ENCODE results near the gene ZNF385D.
"Not testable (repeated sequence)": the region's sequence is repeated elsewhere in the genome, so short reads cannot be mapped to it uniquely, and the experiment has no call there.

ZNF385D gene

DNA sequence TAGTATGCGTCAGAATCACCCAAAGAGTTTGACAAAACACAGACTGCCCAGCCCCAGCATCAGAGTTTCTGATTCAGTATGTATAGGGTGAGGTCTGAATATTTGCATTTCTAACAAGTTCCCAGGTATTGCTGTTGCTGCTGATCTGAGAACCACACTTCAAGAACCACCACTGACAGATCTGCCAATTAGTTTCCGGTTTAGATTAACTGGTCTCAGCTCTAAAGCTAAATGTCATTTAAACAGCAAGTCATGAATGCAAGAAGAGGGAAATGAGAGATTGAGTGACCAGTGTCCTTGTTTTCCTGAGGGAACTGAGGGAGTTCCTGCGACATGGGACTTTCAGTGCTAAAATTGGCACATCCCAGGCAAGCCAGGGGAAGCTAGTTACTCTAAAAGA, 305.0 kb downstream of the ZNF385D start:
- DNase-seq (ENCODE audit: low read depth) = no peak

DNA sequence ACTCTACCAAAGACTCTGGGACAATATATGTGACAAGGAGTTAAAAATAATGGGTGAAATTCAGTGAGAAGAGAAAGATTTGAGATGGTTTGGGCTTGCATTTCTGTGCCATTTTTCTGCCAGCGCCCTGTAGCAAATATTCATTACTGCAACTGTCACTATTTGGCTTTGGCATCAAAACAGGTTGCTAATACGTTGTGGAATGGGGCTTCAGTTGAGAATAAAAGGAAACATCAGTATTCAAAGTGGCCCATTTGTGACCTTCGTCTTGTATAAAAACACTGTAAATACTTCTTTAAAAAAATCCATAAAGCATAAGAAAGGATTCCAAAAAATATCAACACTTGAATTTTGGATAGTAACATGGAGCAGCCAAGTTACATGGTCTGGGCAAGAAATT, 309.2 kb downstream of the ZNF385D start:
- DNase-seq (ENCODE audit: low read depth) = no peak

DNA sequence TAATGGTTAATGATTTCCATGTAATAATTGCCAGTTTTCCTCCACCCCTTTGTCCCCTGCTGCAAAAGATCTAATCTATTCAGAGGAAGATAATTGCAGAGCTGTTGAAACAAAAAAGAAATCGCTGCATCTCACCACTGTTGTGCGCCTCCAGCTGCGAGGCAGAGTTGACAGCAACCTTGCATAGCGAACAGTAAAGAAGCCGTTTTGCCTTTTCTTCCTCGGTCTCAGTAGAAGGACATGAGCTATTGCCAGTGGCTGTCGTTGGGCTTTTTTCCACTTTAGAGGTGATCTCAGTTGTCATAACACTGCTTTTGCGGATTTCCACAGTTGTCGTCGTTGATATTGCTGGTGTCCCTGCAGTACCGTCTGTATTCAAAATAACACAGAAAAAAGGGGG, 314.2 kb downstream of the ZNF385D start:
- DNase-seq (ENCODE audit: low read depth) = no peak

DNA sequence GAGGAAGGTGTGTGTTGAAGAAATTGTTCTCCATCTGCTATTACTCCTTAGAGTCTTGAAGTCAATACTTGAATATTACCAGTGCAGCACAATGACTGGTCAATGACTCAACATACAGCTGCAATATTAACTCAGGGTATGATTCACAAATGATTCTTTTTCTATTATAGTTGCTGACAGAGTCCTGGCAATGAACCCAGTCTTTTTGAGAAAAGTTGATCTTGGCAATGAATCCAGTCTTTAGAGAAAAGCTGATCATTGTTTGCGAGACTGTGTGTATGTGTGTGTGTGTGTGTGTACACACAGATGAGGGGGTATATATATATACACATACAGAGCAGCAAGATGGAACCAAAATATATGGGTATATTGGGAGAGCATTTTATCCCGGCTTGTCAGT, 315.1 kb downstream of the ZNF385D start:
- DNase-seq (ENCODE audit: low read depth) = peak; percentile 20

DNA sequence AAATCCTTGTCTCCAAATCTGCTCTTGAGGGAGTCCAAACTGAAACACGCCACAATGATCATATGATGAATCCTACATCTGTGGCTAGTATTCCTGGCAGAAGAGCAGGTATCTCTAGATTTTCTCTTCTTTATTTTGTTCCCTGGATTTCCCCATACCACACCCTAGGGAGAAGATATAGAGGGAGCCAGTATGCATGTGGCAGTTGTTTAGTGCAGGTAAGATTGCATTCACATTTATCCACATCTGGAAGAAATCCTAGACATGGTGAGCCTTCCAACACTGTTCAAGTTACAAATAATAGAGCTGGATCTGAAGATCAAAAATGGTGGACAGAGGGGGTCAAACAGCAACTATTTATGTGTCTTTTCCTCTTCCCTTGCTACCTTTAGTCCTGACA, 316.7 kb downstream of the ZNF385D start:
- no peak for DNase-seq (ENCODE audit: low read depth)

DNA sequence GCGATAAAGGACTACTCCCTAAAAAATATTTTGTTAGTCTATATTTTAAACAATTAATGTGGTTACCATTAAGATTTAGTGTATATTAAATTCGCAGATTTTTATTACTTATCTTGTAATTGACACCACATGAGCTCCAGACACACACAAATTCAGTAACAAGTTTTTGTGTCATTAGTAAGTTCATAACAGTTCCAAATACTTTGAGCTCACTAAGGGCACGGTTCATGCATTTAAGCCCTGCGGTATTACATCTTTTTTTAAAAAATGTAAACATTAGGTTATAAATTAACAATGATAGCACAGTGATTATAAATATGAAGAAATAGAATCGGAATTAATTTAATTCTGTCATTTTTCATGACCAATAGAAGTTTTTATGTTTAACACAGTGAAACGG, 317.3 kb downstream of the ZNF385D start:
- no peak for DNase-seq (ENCODE audit: low read depth)

DNA sequence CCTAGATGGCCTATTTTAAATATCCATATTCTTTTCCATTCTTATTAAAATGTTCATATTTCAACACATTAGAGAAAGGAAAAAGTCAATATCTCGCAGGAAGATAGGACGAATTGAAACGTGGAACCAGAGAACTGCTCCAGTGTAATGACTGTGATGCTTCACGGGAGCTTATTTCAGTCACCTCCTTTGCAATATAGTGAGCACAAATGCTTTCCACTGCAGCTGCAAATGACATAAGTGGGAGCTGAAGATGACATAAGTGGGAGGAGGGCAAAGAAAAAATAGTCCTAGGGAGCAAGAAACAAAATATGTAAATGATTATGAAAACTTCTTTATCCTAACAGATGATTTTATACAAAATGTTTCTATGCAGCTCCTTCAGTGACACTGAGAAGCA, 324.1 kb downstream of the ZNF385D start:
- no peak for DNase-seq (ENCODE audit: low read depth)

DNA sequence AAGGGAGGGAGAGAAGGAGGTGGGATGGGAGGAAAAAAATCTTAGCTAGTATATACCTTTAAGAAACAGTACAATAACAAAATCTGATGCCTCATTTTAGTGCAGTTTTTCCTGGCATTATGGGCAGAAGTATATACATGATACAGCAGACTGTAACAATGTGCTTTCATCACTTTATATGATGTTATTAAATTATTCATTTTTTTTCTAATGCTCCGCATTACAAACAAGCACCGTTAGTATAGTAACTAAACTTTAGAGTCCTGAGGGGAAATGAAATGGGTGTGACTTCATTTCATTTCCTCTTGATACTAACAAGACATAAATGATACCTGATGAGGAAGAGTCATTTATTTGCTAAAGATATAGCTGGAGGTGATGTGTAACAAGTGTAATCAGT, 325.3 kb downstream of the ZNF385D start:
- no peak for DNase-seq (ENCODE audit: low read depth)

DNA sequence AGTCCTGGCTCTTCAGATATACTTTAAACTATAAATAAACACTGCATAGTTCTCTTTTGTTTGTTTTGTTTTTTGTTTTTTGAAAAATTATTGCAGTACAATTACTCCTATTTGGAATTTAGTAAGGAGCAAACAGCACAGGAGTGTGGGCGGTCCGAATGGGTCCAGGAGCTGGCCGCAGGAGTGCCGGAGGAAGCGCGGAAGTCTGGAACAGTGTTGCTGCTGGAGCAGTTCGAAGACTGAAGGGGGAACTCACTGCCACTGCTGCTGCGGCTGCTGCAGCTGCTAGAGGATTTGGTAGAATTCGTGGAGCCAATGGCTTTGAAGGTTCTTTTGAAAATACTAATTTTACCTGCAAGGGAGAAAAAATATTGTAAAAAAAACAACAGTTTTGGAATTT, 329.9 kb downstream of the ZNF385D start:
- DNase-seq (ENCODE audit: low read depth) = no peak

DNA sequence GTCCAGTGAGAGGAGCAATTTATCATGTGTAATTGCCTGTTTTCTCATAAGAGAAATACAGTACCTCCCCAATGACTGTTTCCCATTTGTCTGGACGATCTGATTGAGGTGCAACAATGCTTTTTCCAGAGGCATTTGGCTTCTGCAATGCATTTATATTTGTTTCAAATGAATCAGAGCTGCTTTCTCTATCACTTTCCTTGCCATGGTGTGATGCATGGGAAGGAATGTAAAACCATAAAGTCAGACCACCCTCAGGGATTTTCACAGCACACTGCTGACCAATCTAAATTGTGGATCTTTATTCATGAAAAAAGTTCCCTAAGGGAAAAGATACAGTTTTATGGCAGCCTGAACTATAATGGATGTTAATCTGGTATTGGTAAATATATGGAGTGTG, 333.0 kb downstream of the ZNF385D start:
- no peak for DNase-seq (ENCODE audit: low read depth)

DNA sequence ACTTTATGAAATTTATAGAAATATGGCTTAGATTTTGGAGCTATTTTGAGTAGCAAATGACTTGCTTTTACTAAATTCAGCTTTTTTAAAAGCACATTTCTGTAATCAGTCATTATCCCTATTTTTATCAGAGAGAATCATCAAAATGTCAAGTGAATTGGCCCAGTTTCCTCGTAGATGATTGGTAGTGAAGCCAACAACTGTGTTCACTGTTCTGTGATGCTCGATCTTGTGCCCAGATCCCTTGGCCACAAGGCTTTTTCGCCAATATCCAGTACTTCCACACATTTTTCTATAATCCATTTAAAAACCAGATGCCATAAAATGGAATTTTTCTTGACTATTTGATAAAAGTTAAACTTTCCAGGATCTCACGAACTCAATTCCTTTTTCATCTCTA, 336.5 kb downstream of the ZNF385D start:
- no peak for DNase-seq (ENCODE audit: low read depth)

DNA sequence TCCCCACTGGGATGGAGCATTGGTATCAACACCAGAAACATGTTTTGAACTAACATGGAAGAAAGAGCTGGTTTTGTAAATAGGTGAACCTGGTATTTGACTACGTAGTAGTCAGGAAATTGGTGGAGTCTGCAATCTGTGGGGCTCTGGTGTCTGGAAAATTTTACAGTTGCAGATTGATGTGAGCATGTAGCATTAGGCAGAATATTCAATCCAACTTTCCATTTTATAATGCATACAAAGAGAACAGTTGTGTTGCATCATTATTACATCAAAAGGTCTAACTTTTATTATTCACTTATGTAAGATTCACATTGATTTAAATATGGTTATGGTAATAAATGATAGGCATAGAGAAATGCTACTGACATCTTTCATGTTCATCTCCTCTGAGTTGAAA, 340.0 kb downstream of the ZNF385D start:
- DNase-seq (ENCODE audit: low read depth) = no peak

DNA sequence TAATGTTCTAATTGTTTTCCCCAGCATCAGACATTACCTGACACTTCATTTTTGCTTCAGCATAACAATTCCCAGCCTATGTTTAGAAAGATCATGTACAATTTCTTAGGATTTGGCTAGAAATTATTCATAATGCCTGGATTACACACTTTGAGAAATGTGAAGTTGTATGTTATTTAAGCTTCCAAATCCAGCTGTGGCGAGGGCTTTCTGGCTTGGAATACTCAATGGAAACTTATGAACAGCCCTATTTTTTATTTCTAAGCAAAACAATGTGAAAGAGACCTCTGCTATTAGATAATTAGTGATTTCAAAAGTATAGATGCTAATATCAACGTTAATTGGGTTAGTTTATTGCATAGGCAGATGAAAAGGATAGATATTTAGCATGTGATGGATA, 341.6 kb downstream of the ZNF385D start:
- DNase-seq (ENCODE audit: low read depth) = no peak

DNA sequence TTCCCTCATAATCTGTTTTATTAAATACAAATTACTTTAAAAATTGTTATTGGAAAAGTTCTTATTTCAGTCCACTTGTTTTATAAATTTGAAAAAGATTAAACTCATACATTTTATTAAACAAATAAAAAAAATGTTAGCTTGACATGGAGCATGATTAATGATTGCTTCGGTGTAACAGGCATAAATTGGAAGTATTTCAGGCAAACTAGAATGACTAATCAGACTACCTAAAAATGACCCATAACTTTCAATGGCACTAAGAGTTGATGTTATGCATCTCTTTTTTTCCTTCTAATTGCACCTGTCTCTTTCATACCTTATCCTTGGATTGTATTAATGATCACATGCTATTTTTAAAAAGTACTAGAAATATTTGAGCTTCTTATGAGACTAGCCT, 343.3 kb downstream of the ZNF385D start:
- no peak for DNase-seq (ENCODE audit: low read depth)

DNA sequence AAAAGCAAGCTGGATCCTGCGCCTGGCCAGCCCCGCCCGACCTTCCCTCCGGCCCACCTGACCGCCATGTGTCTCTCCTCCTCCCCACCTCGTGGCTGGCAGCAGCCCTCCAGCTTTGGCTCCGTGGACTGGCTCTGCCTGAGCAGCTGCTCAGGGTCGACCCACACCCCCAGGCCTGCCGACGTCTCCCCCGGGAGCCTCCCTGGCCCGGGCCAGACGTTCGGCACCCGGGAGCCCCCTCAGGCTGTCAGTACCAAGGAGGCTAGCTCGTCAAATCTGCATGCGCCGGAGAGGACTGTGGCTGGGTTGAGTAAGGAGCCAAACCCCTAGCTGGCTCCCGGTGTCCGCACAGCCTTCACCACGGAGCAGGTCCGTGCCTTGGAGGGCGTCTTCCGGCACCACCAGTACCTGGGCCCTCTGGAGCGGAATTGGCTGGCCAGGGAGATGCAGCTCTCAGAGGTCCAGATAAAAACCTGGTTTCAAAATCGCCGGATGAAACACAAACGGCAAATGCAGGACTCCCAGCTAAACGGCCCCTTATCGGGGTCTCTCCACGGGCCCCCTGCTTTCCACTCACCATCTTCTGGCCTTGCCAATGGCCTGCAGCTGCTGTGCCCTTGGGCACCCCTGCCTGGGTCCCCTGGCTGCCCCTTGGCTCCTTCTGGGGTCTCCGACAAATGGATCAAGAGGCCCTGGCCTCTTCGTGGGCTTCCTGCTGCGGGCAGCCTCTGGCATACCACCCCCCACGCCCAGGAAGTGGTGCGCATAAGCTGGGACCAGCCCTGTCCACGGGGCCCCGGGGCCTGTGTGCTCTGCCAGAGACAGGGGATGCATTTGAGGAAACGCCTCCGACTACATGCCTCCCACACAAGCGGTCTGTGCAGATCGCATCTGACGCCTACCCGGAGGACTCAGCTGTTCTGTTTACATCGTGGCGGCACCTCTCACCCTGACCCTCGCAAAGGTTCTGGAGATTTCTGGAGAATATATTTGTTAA, 345.0 kb downstream of the ZNF385D start:
- DNase-seq (ENCODE audit: low read depth) = no peak

DNA sequence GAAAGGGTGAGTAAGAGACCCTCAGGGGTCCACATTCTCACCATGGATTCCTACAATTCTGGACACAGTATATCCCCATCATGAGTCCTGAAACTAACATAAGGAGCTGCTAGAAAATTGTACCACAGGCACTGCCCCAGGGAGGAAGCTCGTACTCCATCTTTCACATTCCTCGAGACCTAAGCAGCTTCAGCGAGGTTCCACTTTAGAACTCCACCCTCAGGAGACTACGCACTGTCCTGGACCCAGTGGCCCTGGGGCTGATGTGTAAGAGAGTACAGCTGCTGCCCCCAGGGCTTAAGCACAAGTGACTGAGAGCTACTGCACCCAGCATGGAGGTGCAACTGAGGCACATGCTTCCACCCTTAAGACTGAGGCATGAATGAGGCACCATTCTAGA, 352.5 kb downstream of the ZNF385D start:
- no peak for DNase-seq (ENCODE audit: low read depth)

DNA sequence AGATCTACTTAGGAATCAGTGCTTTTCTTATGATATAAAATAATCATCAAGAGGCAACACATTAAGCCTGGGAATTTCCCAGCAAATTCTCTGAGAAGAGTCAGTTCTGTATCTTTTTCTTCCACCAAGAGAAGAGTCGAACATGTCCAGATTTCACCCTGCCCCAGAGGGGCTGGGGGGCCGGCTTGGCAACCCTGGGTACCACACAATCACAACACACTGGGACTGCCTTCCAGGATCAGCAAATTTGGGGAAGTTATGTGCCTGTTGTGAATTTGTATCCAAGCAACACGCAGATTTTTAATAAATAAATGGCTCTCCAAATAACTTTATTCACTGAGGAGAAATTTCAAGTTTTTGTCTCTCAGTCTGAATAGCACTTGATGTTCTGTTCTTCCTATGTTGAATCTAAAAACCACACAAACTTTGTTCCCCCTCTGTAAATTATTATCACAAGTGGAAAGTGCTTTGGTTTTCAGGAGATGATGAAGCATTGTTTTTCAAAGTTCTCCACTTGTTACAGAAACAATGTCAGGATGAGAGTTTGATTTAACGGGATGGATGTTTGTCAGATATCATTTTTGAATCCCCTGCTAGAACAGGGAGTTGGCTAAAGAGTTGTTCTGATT, 357.2 kb downstream of the ZNF385D start:
- no peak for DNase-seq (ENCODE audit: low read depth)

DNA sequence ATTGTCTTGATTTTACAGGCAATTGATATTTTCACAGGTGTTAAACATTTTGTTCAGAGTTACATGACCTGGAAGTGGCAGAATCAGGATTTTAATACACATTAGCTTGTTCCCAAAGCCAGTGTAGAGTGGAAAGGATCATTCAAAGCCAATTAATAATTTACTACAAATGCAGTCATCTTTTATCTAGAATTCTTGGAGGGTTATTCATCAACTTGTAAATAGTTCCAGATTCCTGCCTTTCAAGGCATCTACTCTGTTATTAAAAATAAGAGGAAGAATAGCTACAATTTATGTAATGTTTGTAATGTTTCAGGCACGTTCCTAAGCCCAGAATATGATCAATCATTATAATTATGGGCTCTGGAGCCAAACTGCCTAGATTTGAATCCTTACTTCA, 358.5 kb downstream of the ZNF385D start:
- no peak for DNase-seq (ENCODE audit: low read depth)

DNA sequence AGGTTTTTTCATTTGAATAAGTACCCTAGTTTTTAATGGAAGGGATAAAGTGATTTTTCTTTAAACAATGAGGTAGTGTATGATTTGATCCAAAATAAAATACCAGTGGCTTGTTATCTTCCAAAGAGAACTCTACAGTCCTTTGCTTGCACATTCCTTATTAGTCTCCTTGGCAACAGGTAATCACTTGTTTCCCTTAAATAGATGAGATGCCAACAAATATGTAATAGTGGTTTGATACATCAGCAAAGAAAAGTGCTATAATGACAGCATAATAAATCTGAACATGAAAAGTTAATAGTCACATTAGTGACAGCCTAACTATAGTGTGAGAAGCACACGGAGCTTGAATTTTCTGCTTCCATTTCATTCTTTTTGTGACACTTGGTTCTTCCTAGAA, 360.2 kb downstream of the ZNF385D start:
- DNase-seq (ENCODE audit: low read depth) = no peak

DNA sequence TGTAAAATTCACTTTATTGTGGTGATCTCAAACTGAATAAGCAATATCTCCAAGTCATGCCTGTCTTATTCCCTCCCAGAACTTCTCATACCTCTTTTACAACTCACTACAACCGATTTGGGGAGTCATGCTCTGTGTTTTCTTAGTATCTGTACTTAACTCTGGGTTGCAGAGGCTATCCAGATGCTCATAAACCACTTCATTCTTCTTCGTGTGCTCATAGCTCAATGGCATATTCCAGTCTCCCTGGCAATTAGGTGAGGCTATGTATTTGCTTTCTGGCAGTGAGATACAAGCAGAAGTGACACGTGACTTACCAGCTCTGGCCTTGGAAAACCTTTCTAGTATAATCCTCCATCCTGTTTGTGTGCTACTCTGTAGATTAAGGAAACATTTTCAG, 360.9 kb downstream of the ZNF385D start:
- DNase-seq (ENCODE audit: low read depth) = peak; percentile 0

DNA sequence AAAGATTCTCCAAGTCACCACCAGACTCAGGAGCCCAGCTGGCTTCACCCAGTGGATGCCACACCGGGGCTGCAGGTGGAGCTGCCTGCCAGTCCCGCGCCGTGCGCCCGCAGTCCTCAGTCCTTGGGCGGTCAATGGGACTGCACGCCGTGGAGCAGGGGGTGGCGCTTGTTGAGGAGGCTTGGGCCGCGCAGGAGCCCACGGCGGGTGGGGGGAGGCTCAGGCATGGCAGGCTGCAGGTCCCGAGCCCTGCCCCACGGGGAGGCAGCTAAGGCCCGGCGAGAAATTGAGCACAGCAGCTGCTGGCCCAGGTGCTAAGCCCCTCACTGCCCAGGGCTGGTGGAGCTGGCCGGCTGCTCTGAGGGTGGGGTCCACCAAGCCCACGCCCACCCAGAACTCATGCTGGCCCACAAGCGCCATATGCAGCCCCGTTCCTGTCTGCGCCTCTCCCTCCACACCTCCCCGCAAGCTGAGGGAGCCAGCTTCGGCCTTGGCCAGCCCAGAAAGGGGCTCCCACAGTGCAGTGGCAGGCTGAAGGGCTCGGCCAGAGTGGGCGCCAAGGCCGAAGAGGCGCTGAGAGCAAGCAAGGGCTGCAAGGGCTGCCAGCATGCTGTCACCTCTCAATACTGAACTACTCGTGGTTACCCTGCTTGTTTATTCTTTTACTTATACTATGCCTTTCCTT, 363.7 kb downstream of the ZNF385D start:
- not testable (repeated sequence) for DNase-seq (ENCODE audit: low read depth)

DNA sequence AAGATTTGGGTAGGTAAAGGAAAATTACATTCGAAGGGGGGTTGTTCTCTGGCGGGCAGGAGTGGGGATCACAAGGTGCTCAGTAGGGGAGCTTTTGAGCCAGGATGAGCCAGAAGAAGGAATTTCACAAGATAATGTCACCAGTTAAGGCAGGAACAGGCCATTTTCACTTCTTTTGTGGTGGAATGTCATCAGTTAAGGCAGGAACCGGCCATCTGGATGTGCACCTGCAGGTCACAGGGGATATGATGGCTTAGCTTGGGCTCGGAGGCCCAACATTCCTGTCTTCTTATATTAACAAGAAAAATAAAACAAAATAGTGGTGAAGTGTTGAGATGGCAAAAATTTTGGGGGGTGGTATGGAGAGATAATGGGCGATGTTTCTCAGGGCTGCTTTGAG, 373.0 kb downstream of the ZNF385D start:
- not testable (repeated sequence) for DNase-seq (ENCODE audit: low read depth)

Data from ELR (cell line).